Myocyte (in vitro differentiated cells): ENCODE data around the gene KCNK17. TPM values are rescaled to one million over a fixed set of nuclear protein-coding genes. Genes with fewer than 3 reads are reported as not detected.

Experiments
- DNase-seq: peaks from one replicate; pipeline ENCODE4 v3.0.0-alpha.2; 2012; ENCODE audit warnings: low read depth
- polyA plus RNA-seq: library from polyadenylated mRNA; unstranded; fragments of >200 nt; gene quantifications from one replicate; pipeline ENCODE4 v1.2.1, GENCODE V29; 2012; ENCODE audit warnings: missing spikeins
- total RNA-seq: library from RNA; depleted of rRNA; stranded (reverse); fragments of >200 nt; gene quantifications from 2 replicates; pipeline ENCODE4 v1.2.3, GENCODE V29; 2014

Gene KCNK17, protein sequence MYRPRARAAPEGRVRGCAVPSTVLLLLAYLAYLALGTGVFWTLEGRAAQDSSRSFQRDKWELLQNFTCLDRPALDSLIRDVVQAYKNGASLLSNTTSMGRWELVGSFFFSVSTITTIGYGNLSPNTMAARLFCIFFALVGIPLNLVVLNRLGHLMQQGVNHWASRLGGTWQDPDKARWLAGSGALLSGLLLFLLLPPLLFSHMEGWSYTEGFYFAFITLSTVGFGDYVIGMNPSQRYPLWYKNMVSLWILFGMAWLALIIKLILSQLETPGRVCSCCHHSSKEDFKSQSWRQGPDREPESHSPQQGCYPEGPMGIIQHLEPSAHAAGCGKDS
- not detected in 2 replicates for total RNA-seq
- not detected for polyA plus RNA-seq

GRCh38 chr6:39314273-39314795 is at the start of gene KCNK17:
Gene KCNK17, minus strand, starts transcription at chr6:39314419. Its CDS starts 99 bp downstream, at chr6:39314320.
- no peak for DNase-seq

- DNase-seq, result no peak
Measured at GRCh38 chr6:39363280-39363679, 49.1 kb upstream of the KCNK17 start.

GRCh38 chr6:39362487-39362865 is 48.3 kb upstream of the KCNK17 start:
- DNase-seq, result peak; percentile 4

- DNase-seq, result peak; percentile 72
Measured at GRCh38 chr6:39361657-39362486, 47.7 kb upstream of the KCNK17 start.

GRCh38 chr6:39360378-39360777 is 46.2 kb upstream of the KCNK17 start:
- no peak for DNase-seq

GRCh38 chr6:39357998-39358686 is 43.9 kb upstream of the KCNK17 start:
- DNase-seq, result peak; percentile 55

GRCh38 chr6:39353698-39354315 is 39.6 kb upstream of the KCNK17 start:
- no peak for DNase-seq

GRCh38 chr6:39350723-39351505 is 36.7 kb upstream of the KCNK17 start:
- DNase-seq, result no peak

DNA sequence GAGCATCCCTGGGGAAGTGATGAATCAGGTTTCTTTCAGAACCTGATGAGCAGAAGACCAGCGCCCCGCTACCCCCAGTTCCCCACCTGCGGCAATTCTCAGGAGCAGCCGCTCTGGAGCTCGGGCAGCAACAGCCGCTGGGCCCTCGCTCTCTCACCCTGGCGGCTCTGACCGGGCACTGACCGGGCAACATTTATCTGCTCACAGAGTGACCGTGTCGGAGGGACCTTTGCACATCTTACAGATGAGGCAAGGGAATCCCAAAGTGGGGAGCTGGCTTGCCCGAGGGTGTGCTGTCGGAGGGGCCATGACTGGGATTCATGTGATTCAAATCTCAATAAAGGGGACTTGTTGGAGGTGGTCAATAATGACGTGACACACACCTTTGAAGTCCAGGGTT is 34.5 kb upstream of the KCNK17 start:
- no peak for DNase-seq

DNA sequence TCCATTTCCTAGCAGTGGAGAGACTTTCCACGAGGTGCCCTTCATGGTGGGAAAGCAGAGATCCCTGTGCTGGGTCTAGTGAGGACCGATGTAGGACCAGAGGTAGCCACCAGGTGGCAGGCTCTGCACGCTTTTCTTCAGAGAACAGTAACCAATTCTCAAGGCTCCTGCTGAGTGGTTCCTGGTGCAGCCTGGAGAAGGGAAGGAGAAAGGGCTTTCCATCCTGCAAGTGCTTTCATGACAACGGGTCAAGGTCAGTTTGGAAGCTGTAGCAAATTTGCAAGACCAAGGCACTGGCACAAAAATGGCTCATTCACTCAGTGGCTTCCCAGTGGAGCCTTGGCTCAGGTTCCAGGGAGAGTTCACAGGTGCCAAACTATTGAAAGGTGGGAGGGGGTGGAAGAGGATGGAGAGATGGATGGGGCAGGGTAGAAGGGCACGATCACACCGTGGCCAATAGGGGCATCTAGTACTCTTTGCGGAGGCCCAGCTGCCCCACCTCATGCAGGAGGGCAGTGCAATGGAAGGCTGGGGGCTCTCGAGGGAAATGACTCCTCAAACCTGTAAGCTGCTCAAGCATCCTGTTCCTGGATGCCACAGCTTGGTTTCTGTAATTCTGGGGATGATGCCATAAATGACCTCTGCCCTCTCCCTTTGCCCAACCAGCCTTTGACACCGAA is 33.8 kb upstream of the KCNK17 start:
- DNase-seq, result peak; percentile 70

GRCh38 chr6:39347206-39347605 is 33.0 kb upstream of the KCNK17 start:
- peak; percentile 53 for DNase-seq

DNA sequence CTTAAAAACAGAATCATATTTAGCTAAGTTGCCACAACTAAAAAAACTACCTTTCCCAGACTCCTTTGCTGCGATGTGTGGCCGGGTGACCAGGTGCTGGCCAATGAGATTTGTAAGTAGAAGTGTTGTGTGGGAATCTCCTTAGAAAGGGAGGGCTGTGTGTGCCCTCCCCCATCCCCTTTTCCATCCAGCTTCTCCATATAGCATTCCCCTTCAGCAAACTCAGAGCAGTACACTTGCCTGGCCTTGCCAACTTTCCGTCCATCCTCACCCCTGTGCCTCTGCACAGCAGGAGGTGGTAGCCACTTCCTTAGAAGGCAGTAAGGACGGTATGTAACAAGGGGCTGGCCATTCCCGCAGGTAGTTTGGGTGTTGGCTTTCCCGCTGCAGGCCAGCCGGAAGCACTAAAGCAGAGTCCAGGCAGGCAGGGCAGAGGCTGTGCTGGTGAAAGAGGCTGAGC is 30.6 kb upstream of the KCNK17 start:
- DNase-seq, result no peak

- no peak for DNase-seq
Measured at GRCh38 chr6:39343396-39343870, 29.2 kb upstream of the KCNK17 start.

- DNase-seq, result no peak
Measured at GRCh38 chr6:39342692-39343395, 28.6 kb upstream of the KCNK17 start.

DNA sequence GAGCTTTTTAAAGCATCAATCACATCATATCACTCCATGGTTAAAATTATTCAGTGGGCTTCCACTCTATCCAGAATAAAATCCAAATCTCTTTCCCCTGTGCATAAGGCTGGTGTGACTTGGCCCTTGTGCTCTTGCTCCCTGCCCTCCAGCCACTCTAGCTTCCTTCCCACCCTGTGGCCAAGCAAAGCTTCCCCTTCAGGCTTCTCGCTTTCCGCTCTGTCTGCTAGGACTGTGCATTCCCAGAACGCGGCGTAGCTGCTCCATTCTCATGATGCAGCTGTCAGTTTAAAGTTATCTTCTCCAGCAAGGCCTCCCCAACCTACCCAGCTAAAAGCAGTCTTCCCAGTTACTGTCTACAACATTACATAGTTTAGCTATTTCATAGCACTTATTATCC is 27.7 kb upstream of the KCNK17 start:
- no peak for DNase-seq

- DNase-seq, result no peak
Measured at GRCh38 chr6:39341352-39341751, 27.1 kb upstream of the KCNK17 start.

DNA sequence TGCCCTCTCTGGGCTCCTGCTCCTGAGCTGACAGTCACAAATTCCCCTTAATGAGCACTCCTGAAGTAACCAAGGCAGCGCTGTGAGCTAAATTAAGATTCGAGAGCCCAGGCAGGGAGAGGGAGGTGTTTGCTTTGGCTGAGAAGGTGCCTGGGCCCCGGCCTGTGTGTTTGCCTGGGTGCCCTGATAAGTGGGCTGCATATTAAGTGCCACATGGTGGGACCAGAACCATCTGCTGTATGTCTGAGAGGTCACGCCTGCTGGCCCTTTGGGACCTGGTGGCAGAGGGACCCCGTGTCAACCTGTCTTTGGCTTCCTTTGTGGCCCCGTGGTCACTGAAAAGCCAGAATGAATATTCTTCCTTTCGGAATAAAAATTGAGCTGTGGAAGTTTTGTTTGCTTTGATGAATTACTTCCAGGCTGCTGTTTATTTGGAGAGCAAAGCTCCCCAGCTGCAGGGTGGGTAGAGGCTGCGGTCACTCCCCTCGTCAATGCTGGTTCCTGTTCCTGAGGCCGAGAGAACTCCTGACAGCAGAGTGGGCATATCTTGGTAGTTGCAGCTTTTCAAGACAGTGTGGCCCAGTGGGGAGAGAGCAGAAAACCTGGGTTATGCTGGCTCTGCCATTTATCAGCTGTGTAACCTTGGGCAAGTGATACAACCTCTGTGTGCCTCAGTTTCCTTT is 25.8 kb upstream of the KCNK17 start:
- DNase-seq, result no peak
